HG02759 (cell line): ENCODE results near the gene KIF26A.

Experiments
- ATAC-seq: cut with Tn5 transposase; IDR thresholded peaks from one replicate; pipeline ENCODE4 v1.9.1; 2021; ENCODE audit warnings: mild to moderate bottlenecking, moderate library complexity; ENCODE audit not compliant: unreplicated experiment

The KIF26A gene

DNA sequence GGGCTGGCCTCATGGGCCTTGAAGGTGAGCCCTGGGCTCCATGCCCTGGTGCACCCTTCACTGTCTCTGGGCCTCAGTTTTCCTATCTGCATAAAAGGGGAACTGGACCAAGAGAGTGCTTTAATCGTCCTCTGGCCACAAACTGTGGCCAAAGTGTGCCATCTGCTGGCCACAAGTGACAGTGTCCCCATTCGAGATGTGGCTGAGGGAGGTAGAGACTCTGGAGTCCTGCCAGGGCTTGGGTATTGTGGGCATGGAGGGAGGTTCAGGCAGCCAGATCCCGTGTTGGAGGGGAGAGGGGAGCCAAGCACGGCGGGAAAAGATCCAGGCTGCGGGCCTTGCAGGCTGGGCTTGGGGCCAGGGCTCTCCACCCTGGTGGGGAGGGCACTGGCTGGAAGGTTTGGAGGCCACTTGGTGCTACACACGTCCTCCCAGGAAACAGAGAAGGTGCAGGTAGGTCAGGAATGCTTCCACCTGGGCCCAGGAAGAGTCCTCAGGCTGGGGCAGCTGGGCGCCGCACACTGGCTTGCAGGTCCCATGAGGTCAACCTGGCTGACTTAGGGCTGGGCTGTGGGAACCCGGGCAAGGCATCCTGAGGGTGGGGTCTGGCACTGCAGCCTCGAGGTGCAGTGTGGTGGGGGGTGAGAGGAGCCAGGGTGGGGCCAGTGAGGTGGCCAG, 7.3 kb upstream of the KIF26A start:
- ATAC-seq = no peak

DNA sequence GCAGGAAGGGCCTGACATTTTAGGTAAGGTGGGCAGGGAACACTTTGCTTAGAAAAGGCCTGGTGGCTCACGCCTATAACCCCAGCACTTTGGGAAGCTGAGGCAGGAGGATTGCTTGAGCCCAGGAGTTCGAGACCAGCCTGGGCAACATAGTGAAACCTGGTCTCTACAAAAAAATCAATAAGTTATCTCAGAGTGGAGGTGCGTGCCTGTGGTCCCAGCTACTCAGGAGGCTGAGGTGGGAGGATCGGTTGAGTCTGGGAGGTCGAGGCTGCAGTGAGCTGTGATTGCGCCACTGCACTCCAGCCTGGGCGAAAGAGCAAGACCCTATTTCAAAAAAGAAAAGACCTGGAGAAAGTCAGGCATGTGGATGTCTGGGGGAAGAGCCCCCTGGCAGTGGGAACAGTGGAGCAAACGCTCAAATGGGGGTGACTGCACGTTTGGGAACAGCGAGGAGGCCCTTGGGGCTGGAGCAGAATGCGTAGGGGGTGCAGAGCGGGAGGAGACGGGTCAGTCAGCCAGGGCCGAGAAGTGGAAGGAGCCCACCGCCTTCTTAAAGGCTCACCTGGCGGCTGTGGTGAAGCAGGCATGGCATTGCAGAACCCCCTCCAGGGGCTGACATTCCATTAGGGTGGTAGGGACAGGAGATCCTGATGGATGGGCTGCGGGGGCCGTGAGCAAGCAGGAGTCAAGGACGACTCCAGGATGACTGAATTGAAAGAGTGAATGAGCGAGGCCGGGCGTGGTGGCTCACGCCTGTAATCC, 6.2 kb upstream of the KIF26A start:
- ATAC-seq = no peak

DNA sequence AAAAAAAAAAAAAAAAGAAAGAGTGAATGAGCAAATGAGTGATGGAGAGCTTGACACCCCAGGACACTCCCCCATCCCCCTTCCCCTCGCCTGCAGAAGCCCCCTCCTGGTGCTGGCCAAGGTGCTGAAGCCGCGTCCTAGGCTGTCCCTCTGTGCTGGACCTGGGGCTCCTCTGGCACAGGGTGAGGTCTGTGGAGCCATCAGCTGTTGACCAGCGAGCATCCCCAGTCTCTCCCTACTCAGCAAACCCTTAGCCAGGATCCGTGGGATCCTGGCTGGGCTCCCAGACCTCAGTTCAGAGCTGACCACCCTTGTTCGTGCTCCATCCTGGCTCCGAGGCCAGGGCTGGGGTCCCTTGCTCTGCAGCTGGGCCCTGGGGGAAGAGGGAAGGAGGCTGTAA, 5.4 kb upstream of the KIF26A start:
- ATAC-seq = no peak

DNA sequence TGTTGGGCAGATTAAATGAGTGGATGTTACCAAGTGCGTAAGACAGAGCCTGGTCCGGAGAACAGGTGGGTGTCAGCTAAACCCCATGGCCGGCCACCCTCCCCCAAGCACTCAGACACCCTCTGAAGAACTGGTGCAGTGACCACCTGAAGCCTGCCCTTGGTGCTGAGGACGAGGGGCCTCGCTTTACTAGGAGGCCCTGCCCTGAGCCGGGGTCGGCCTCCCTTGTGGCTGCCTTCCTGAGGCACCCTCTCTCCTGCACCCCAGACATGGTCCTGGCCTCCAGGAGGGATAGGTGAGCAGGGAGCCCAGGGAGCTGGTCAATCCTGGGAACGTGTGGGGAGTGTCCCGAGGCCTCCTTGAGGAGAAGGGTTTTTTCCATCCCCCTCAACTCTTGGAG, 4.9 kb upstream of the KIF26A start:
- ATAC-seq = no peak

DNA sequence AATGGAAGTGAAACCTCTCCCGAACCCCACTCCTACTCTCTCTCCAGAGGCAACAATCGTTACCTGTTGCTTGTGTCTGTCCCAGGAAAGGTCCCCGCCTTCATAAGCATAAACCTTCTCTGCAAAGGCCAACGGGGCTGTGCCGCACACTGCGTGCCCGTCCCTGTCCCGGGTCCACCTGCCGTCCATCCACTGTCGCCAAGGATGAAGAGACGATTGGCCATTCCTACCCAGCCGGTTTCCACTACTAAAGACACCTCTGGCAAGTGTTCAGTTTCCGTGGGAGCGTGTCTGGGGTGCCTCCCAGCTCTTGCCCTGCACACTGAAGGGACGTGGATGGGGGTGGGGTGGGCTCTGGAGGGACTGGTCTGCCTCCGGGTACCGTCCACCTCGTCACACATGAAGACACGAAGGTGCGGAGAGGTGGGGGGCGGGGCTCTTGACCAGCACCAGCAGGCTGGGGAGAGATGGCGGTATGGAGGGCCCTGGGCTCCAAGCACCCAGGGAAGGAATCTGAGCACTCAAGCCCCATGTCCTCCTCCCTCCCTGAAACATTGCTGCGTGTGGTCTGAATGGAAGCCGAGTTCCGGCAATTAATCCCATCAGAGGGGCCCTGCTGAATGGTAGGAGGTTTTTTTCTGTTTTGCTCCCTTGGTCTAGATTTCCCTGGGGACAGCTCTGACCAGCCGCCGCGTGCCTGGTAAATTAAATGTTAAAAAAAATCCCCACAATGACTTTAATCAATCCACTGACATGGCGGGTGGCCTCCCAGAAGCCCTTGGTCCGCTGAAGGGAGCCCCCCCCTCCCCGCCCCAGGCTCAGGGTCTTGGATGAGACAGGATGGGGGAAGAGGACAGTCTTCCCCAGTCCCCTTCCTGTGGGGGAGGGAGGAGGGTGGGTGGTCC, 4.1 kb upstream of the KIF26A start:
- ATAC-seq = no peak

GRCh38 chr14:104135121-104135903, 3.1 kb upstream of the KIF26A start:
- no peak for ATAC-seq

DNA sequence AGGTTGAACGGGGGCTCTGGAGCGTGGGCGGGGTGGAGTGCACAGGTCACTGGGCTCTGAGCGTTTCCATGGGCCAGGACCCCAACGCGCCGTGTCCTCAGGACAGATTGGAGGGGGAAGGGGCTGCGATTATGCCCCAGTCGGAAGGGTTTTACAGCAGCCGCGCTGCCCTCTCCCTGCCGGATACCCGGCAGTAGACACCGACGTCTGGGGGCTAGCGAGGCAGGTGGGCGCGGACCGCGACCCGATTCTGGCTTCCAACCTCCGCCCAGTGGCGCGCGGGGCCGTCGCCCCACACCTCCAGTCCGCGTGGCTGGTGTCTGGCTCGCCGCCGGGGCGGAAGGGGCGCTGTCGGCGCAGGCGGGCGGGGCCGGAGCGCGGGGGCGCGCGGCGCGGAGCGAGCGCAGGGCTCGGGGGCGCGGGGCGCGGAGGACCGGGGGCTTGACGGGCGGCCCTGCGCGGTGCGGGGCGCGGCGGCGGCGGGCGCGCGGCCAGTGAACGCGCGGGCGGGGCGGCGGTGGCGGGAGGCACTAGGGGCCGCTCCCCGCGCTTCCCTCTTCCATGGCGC, 2.4 kb upstream of the KIF26A start:
- ATAC-seq = no peak

- no peak for ATAC-seq
Measured at GRCh38 chr14:104136472-104137296, 1.7 kb upstream of the KIF26A start.

GRCh38 chr14:104137297-104138097, 890 bp upstream of the KIF26A start:
- no peak for ATAC-seq

- no peak for ATAC-seq
Measured at GRCh38 chr14:104138718-104139459, 502 bp downstream of the KIF26A start.

DNA sequence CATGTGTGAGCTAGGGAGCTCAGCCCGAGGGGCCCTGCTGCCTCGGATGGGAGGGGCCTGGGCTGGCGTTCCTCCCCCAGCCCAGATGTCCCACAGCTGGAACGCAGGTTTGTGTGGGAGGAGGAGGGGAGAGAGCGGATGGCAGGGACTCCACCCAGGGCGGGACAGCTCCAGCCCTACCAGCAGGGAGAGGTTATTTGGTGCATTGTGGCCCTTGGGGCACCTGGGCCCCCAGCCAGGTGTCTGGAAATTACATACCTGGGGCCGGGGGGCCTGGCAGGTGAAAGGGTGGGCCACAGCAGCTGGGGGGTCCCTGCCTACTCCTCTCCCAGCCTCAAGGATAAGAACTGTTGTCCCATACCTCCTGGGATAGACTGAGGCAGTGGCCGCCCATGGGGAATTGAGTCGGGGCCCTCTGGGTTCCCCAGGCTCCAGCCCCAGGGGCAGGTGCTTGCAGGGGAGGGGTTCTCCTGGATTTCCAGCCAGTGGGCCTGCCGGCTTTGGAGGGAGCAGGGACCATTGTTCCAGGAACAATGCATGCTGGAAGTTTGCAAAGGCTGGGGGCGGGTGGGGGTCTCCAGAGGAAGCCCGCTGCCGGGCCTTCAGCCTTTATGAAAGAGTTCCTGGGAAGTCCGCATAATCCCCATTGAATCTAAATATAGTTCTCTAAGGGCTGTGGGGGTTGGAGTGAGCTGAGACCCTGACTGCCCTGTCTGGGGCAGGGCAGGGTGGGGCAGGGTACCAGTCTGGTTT, 1.2 kb downstream of the KIF26A start:
- ATAC-seq = no peak

DNA sequence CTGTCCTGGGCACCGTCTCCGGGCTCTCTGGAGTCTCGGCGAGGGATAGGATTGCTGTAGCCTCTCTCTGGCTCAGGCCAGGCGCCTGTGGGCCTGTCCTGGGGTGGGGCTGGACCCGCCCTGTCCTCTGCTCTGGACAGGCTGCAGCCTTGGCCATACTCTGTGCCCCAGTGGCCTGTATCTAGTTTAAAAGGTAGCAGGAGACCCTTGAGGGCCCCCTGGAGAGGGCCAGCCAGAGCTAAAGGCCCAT, 1.8 kb downstream of the KIF26A start:
- no peak for ATAC-seq

- no peak for ATAC-seq
Measured at GRCh38 chr14:104140463-104141331, 2.3 kb downstream of the KIF26A start.

DNA sequence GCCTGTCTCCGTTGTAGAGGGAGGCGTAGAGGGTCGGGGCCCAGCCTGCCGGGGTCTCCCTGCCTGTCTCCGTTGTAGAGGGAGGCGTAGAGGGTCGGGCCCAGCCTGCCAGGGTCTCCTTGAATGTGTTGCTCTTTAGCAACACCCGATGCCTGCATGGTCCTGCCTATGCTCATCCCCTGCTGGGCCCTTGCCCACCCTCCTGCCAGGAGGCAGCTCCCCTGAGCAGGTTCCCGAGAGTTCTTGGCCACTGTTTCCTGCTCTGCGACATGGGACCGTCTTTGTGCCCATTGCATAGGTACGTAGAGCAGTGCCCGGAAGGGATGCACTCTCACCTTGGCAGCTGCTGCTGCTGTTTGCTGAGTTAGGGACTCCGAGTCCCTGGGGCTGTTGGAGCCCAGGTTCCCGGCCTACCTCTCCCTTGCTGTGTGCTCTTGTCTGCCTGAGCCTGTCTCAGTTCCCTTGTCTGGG, 3.3 kb downstream of the KIF26A start:
- ATAC-seq = no peak

DNA sequence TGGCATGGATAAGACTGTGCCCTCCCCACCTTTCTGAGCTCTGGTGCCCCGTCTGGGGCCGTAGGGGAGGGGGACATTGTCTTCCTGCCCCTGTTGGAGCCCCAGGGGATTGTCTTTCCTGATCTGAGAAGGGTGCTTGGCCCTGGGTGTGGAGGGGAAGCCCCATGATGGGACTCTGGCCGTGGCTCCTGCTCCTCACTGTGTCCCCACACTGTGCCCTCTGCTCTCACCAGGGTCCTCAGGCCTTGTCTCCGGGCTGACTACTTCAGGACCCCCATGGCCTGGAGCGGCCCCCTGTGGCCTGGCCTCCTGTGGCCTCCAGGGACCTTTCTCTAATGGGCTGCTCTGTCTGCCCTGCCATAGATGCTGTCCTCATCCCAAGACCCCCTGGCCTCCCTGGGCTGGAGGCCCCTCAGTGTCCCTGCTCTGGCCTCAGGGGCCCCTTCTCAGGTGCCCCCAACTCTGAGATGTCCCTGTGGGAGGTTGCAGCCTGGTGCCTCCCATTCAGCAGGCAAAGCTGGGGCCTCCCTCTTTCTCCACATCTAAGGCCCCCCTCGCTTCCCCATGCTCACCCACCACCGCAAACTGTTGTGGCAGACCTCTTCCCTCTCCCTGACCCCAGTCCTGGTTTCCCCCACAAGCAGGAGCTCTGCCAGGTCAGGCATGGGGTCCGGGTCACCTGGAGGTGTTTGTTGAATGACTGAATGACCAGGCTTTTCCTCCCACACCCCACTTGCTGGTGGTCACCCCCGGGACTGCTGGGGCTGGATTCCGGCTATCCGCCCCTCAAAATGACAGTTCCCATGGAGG, 4.0 kb downstream of the KIF26A start:
- ATAC-seq = no peak
